ENCODE measurements around the gene IVD. TPM values are rescaled to one million over a fixed set of nuclear protein-coding genes. Genes with fewer than 3 reads are reported as not detected.

IVD gene
- total and polyA plus RNA-seq, 2 of the 8 experiments (the other 6 are each of a cell fraction or from before 2014, with no cell fraction given): 55.2 to 78.8 TPM

- DNase-seq (ENCODE audit: low read depth in 1 of 2, low spot score in 2 of 2) (no peak), FAIRE-seq (no peak)
- Histone ChIP-seq H2BK20ac (ENCODE audit: low read length) (peak overlapping the region; percentile 32; the same call in 1 of the 2 replicates), H3K4me3 (ENCODE audit: extremely low read depth in 1 of 4, insufficient read depth in 2 of 4, low read depth in 3 of 4, low read length in 4 of 4) (peak overlapping the region; percentile 59 to 97 (median 74)), H3K79me2 (ENCODE audit: control insufficient read depth in 1 of 2, insufficient read depth in 2 of 2, low read length in 2 of 2) (peaks cover 0 to 20% of the 10 kb centered on the region in 2 experiments; a peak in 2 of 4 replicates), H4K8ac (ENCODE audit: extremely low read depth, insufficient read depth, low read length) (no peak overlapping the region), H3K4ac (replicated peaks; ENCODE audit: insufficient read length, low read depth, low read length) (peak overlapping the region; percentile 89), H2BK120ac (replicated peaks; ENCODE audit: low read depth, low read length) (peak overlapping the region; percentile 77), H3K4me2 (ENCODE audit: insufficient read depth in 1 of 2, low read depth in 2 of 2, low read length in 2 of 2) (peak overlapping the region; percentile 98 to 100), H4K20me1 (replicated peaks in 1 of 2; ENCODE audit: control insufficient read depth in 1 of 2, insufficient read depth in 2 of 2, low read length in 2 of 2) (peaks cover 0 to 2% of the 10 kb centered on the region in 2 experiments), H3K27me3 (replicated peaks in 1 of 4; ENCODE audit: control insufficient read depth in 3 of 4, extremely low read depth in 1 of 4, insufficient read depth in 3 of 4, low read length in 3 of 4) (peaks cover 0 to 31% (median 18%) of the 10 kb centered on the region in 4 experiments; a peak in 5 of 7 replicates), H3K27ac (ENCODE audit: low read depth, low read length) (no peak overlapping the region), H3K4me1 (replicated peaks in 1 of 4; ENCODE audit: control insufficient read depth in 3 of 4, insufficient read depth in 4 of 4, low read length in 3 of 4) (peaks cover 5 to 36% (median 28%) of the 10 kb centered on the region in 4 experiments), H3K79me1 (ENCODE audit: low read depth, low read length) (no peaks in the 10 kb centered on the region), H2BK12ac (ENCODE audit: low read depth, low read length) (peak overlapping the region; percentile 92; the same call in 1 of the 2 replicates), H2BK5ac (ENCODE audit: low read depth, low read length) (peak overlapping the region; percentile 69; the same call in 1 of the 2 replicates), H4K5ac (ENCODE audit: insufficient read length, low read depth, low read length) (peak overlapping the region; percentile 51), H3K56ac (replicated peaks; ENCODE audit: insufficient read length, low read depth, low read length) (no peak overlapping the region), H3K23ac (ENCODE audit: insufficient read length) (no peak overlapping the region), H2BK15ac (ENCODE audit: low read length) (peak overlapping the region; percentile 88; the same call in 1 of the 2 replicates), H3K23me2 (ENCODE audit: low read depth, low read length) (peaks cover 26% of the 10 kb centered on the region), H3K9ac (replicated peaks in 1 of 4; ENCODE audit: extremely low read depth in 1 of 4, low read depth in 3 of 4, low read length in 3 of 4) (peak overlapping the region in 1 of 4 experiments; percentile 16; a peak in 4 of 7 replicates), H2AK5ac (ENCODE audit: low read depth, low read length) (no peak overlapping the region; the same call in 1 of the 2 replicates), H2AFZ (ENCODE audit: low read length) (no peak overlapping the region; the same call in 1 of the 2 replicates), H3K9me3 (ENCODE audit: insufficient read depth in 2 of 2, low read depth in 1 of 2, low read length in 1 of 2) (no peaks in the 10 kb centered on the region), H3K18ac (ENCODE audit: extremely low read depth, low read length) (peak overlapping the region; percentile 97), H3K36me3 (ENCODE audit: control insufficient read depth in 2 of 4, insufficient read depth in 4 of 4, low read length in 3 of 4) (no peaks in the 10 kb centered on the region), H4K91ac (replicated peaks; ENCODE audit: insufficient read length, low read length) (peak overlapping the region; percentile 94), H3K14ac (ENCODE audit: insufficient read length) (no peak overlapping the region)
- 5% methylated on average over 17 of the region's 17 CpGs; no CpG with 5 or more reads in 1 of the 2 experiments for WGBS, 2 experiments (ENCODE audit: extremely low coverage in 1 of 2, insufficient coverage in 1 of 2, insufficient read length in 1 of 2, insufficient replicate concordance in 2 of 2, low coverage in 1 of 2, low lambda C conversion rate in 2 of 2, missing lambda C conversion rate in 1 of 2)
- POLR2A ChIA-PET (ENCODE audit: partially characterized antibody): interaction anchor here (0.8 to 3.6 kb wide), 6 partner anchors 8 to 74 kb away, joined by 3 to 23 read pairs (median 3); no protein-coding TSS in a partner anchor
- CTCF ChIA-PET (ENCODE audit: partially characterized antibody): interaction anchor here (1.1 to 2.2 kb wide), 3 partner anchors 20 to 100 kb away, joined by 3 to 6 read pairs (median 3); no protein-coding TSS in a partner anchor
- 0 out of 2 replicates have a peak, but pooled peaks have one; percentile 12 for TF ChIP-seq RBBP5 (IDR thresholded peaks at IDR 0.05; ENCODE audit: borderline replicate concordance, low read depth, low read length)
- no peak for TF ChIP-seq RXRA (IDR thresholded peaks at IDR 0.05; ENCODE audit: insufficient read depth, low read depth, low read length)
- no peak for TF ChIP-seq GABPA (IDR thresholded peaks at IDR 0.05; ENCODE audit: borderline replicate concordance, insufficient read depth, low read length)
- no peak for TF ChIP-seq CREB1 (IDR thresholded peaks at IDR 0.05)
- no peak; the same call in 1 of the 2 replicates for TF ChIP-seq E2F6 (IDR thresholded peaks at IDR 0.05)
- TF ChIP-seq POU5F1 (IDR thresholded peaks at IDR 0.05; ENCODE audit: low read depth, low read length): no peak
- no peak for TF ChIP-seq SIX5 (IDR thresholded peaks at IDR 0.05; ENCODE audit: low read depth, low read length)
- no peak for TF ChIP-seq ATF2 (IDR thresholded peaks at IDR 0.05; ENCODE audit: low read length)
These were observed 31.5 kb downstream of the IVD start for GRCh38 chr15:40436892-40437751.
